Anterior cingulate cortex (tissue), 58 donors: ENCODE measurements around the gene TAF6.
A peak's percentile ranks its signal among the peaks of the same experiment; 100 is the strongest.

Experiments used
- DNase-seq, 58 donors: peaks; one replicate each; lab custom pipeline; 2025; lab: John Stamatoyannopoulos, UW

TAF6 gene

DNA sequence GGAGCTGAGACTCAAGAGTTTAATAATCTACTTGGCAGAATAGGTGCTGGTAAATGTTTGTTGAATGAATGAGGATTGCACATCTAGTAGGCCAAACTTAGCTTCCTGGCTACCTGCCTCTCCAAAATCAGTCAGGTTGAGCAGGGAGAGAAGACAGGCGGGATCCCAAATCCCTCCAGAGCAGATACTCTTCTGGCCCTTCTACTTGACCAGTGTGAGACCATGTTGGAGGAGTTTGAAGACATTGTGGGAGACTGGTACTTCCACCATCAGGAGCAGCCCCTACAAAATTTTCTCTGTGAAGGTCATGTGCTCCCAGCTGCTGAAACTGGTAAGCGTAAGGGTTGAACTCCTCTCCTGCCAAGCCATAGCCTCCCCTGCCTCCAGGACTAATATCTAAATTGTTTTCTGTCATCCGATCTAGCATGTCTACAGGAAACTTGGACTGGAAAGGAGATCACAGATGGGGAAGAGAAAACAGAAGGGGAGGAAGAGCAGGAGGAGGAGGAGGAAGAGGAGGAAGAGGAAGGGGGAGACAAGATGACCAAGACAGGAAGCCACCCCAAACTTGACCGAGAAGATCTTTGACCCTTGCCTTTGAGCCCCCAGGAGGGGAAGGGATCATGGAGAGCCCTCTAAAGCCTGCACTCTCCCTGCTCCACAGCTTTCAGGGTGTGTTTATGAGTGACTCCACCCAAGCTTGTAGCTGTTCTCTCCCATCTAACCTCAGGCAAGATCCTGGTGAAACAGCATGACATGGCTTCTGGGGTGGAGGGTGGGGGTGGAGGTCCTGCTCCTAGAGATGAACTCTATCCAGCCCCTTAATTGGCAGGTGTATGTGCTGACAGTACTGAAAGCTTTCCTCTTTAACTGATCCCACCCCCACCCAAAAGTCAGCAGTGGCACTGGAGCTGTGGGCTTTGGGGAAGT is 5.4 kb upstream of the TAF6 start:
- DNase-seq = no peak

DNA sequence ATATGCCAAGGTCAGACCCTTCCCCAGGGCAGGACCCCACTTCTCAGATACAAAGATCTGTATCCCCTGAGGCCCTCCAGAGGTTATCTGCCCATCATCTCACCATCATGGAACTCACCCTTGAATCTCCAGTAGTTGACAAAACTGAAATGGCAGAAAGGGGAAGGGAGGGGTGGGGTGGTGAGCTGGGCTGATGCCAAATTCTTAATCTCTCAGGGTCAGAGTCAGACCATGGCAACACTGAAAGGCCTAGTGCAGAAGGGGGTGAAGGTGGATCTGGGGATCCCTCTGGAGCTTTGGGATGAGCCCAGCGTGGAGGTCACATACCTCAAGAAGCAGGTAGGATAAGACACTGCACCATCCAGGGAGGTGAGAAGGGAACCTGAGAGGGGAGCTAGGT is 3.4 kb upstream of the TAF6 start:
- DNase-seq = no peak

DNA sequence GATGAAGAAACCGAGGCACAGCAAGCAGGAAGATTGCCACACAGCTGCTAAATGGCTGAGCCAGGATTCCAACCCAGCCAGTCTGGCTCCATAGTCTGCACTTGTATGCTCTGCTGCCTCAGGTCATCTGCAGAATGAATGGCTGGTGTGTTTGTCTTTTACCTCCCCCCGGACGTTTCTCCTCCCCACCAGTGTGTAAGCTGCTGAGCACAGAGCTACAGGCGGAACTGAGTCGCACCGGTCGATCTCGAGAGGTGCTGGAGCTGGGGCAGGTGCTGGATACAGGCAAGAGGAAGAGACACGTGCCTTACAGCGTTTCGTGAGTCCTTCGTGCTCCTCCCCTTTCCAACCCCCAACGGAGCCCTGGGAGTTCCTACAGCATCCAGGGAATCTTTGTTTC is 2.9 kb upstream of the TAF6 start:
- no peak for DNase-seq

DNA sequence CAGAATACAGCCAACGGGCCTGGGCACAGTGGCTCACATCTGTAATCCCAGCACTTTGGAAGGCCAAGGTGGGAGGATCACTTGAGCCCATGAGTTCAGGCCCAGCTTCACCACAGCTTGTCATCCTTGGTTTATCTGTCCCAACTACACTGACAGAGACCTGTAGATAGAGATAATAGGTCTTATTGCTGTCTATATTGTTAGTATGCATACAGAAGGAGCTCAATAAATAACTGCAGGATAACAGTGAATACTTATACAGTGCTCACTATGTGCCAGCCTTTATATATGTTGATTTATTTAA is 1.5 kb upstream of the TAF6 start:
- no peak for DNase-seq

DNA sequence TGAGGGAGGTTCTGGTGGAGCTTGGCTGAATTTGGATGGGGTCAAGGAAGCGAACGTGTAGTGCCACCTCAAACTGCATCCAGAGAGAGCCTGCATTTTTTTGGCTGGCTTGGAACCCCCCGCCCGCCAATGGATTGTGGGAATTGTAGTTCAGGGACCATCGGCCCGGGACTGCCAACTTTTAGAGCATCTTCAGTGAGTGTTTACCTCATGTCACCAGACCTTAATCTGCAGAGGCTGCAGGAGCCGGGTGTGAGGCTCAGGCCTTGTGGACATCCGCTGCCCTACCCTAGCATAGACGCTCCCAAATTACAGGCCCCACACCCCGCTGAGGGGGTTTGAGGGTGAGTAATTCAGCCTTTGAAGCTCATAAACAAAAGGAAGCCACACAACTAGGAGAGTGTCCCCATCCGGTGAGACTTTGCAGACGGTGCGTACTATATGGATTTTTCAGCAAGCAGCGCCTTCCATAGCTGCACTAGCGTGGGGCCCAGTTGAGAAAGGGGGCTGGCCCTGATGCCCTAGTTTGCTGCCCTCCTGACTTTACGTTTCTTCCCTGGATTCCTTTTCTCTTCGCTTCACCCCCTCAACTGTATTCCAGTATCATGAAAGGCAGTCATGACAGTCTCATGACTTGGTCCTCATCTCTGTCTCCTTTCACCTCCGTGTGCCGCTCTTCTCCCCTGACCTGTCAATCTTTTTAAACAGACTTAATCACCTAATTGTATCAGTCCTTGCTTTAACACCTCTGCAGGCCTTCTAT is 993 bp upstream of the TAF6 start:
- DNase-seq = peak in 55 of 58 donors; percentile 50 to 88 (median 74)

DNA sequence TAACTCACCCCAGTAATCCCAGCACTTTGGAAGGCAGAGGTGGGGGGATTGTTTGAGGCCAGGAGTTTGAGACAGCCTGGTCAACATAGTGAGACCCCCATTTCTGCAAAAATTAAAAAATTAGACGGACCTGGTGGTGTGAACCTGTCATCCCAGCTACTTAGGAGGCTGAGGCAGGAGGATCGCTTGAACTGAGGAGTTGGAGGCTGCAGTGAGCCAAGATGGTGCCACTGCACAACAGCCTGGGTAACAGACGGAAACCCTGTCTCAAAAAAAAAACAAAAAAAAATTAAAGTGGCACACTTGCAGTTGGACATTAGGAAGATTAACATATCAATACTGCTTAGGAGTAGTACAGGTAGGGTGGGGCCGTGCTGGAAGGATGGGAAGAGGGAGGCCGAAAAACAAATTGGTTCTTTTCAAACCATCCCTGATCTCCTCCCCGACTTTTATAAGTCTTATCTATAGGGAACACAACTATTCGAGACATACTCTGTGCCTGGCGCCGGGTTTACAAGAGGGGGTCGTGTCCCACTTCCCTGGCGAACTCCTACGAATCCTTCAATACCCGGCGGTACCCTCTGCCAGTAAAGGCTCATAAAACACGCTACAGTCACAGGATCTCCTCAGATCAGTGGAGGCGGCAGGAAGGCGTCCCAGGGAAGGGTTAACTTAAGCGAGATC is 628 bp downstream of the TAF6 start:
- no peak for DNase-seq

DNA sequence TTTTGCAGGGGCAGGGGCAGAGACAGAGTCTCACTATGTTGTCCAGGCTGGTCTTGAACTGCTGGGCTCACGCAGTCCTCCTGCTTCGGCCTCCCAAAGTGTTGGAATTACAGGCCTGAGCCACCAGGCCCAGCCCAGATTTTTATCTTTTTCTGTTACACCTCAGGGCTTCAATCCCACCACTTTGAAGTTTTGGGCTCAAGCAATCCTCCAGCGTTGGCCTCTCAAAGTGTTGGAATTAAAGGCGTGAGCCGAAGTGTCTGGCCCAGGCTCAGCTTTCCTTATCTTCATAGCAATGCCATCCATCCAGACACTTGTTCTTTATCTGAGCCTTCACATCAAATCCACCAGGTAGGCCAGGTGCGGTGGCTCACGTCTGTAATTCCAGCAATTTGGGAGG is 4.1 kb downstream of the TAF6 start:
- no peak for DNase-seq

DNA sequence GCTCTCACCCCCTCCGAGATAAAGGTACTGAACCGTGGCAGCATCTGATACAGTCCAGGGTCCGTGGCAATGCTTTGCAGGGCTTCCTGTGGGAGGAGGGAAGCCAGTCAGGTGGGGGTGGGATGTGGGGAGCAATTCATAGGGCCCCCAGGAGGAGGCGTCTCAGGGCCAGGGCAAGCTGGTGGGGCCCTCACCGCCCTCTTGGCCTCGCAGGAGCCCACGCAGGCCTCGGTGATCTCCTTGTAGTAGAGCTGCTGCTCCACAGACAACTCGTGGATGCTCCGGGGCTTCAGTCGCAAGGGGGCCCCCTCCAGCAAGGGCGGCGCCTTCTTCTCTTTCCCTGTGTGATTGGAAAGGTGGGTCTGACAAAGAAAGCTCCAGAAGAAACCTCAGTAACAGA is 7.2 kb downstream of the TAF6 start:
- DNase-seq = no peak

DNA sequence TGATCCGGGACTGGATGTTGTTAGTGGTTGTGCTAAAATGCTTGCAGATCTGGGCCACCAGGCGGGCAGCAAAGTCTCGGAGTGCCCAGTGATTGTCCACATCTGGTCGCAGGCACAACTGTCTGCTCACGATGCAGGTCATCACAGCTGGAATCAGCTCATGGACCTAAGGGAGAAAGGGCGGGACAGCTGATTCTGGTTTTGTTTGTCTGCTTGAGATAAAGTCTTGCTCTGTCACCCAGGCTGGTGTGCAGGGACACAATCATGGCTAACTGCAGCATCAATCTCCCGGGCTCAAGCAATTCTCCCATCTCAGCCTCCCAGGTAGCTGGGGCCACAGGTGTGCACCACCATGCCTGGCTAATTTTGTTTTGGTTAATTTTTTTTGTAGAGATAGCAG is 8.0 kb downstream of the TAF6 start:
- DNase-seq = no peak

DNA sequence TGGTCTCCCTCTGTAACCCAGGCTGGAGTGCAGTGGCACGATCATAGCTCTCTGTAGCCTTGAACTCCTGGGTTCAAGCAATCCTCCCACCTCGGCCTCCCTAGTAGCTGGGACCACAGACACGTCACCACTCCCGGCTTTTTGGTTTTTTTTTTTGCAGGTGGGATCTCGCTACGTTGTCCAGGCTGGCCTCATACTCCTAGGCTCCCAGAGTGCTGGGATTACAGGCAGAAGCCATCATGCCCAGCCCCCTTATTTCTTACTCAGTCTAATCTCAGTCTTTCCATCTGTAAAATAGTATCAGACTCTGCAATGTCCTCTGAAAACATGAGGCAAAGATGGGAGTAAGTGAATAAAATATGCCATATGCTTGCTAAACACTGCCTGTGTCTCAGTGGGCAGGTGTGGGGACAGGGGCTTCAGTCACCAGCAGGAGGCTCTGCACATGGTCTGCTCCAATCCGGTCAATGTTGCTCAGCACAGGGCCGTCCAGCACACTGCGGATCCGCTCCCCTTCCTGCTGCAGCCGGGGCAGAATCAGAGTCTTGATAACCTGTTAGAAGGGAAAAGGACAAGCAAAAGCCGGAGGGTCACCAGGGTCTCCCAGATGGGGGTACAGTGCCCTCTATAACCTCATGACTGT is 9.5 kb downstream of the TAF6 start:
- no peak for DNase-seq

DNA sequence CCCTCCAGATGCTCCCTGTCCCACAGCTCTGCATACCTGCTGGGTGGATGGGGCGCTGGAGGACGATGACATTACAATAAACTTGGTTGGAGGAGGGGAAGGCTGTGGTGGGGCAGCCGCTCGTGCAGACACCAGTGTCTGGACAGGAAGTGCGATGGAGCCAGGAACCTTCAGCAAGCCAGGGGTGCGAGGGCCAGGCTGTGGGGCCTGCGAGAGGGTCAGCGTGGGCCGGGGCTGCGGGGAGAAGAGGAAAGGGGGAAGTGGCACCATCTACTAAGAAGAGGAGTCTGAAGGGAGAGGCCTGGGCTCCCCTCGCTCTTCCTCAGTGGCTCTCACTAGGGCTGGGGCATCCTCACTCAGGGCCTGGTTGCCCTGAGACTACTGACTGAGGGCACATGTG is 11.3 kb downstream of the TAF6 start:
- DNase-seq = no peak

DNA sequence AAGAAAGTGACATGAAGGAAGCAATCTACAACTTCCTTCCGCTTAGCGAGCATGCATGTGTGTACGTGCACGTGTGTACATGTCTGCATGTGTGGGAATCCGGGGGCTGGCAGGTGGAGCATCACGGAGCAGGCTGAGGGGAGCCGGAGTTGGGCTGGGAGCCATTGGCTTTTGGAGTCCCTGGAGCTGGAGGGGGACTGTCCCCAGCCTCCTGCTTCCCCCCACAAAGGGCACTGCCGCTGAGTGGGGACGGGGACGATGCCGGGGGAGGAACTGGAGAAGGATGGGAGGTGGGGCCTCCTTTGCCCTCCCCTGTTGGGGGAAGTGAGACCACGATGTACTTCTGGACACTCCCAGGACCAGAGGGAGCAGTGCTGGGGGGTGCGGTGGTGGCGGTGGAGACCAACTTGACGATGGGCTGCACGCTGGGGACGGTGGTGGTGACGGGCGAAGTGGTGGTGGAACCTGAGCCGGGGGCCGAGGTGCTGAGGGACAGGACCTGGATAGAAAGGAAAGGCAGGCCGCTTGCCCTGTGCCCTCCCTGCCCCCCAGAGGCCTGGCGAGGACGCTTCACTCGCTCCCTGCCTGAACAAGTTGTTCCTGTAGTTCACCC is 11.9 kb downstream of the TAF6 start:
- DNase-seq = peak in 3 of 58 donors; percentile 9 to 10 (median 10)

DNA sequence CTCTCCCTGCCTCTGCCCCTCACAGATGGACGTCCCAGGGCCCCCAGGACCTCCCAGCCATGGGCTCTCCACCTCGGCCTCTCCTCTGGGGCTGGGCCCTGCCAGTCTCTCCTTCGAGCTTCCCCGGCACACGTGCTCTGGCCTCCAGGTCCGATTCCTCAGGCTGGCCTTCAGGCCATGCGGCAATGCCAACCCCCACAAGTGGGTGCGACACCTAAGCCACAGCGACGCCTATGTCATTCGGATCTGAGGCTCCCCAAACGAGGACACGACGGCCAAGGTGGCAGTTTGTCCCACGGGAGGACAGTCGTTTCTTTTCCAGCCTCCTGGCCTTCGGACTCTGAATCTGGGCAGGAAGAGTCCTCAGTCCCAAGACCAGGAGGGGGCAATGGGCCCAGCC is 12.5 kb downstream of the TAF6 start:
- DNase-seq = no peak

DNA sequence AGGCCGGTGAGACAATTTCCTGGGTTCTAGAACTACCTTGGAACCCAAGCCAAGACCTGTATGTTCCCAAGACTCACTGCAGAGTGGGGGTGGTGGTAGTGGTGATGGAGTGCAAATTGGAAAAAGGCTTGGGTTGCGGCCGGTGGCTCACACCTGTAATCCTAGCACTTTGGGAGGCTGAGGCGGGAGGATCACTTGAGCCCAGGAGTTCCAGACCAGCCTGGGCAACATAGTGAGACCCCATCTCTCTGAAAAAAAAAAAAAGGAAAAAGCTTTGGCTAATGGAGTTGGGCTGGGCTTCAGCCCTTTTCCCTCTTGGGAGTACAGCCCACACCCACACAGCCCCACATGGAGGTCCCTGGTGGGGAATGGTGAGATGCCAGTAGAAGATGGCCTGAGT is 13.6 kb downstream of the TAF6 start:
- DNase-seq = no peak

DNA sequence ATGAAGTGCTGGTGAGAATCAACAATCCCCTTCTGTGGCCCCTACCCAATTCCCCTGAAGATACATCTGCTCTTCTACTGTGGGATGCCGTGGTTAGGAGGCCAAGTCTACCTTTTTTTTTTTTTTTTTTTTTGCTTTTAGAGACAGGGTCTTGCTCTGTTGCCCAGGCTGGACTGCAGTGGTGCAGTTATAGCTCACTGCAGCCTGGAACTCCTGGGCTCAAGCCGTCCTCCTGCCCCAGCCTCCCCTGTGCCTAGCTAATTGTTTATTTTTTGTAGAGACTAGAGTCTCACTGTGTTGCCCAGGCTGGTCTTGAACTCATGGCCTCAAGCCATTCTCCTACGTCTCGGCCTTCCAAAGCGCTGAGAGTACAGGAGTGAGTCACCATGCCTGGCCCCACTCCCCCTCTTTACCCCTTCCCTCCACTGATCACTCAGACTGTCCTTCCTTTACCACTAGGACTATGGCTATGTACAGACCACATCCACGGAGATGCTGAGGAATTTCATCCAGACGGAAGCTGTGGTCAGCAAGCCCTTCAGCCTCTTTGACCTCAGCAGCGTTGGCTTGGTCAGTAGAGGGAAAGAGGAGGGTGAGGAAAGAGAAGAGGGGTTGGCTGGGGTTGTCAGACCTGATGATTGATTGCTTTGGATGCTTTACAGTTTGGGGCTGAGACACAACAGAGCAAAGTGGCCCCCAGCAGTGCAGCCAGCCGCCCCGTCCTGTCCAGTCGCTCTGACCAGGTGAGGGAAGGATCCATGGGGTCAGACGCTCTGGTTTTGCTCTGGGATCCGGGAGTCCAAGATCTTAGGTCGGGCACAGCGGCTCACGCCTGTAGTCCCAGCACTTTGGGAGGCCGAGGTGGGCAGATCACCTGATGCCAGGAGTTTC is 16.0 kb downstream of the TAF6 start:
- no peak for DNase-seq

DNA sequence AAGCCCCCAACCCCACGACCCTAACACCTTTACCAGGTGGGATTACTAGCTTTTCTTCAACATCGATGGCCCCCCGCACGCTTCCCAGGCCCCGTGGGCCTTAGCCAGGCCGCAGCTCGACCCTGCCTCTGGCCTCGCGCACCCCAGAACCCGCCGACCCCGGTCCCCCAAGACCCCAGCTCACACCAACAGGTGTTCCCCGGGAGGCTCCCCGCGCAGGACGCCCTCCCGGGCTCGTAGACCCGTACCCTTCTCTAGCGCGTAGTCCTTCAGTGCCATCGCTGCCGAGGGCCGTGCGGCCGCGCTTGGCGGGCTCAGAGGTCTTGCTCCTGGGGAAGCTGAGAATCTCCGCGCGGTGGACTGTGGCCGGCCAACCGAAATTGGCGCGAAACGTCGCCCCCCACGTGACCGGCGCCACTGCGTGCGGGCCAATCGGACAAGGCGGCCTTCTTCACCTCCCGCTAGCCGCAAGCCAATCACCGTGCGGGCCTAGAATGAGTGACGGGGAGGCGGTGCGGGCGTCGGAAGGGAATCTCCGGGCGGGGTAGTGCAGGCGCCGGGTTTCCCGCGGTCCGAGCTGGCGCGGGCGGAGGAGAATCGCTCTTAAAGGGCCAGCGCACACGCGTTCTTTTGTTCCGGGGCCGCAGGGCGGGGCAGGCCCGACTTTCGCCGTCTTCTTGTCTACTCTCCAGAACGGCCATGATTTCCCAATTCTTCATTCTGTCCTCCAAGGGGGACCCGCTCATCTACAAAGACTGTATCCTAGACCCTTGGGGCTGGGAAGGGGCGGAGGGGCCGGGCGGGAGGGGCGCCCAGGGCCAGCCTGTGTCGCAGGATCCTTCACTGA is 17.9 kb downstream of the TAF6 start, which contains the start of the genes AP4M1 and MCM7:
AP4M1 (plus strand) TSS at position 628 of the 847 bp plus-strand sequence; CDS start at position 700, 72 bp downstream.
MCM7 (minus strand) TSS at position 382 of the 847 bp plus-strand sequence; CDS start at position 279, 103 bp downstream.
- DNase-seq = peak; percentile 85 to 100 (median 98)

DNA sequence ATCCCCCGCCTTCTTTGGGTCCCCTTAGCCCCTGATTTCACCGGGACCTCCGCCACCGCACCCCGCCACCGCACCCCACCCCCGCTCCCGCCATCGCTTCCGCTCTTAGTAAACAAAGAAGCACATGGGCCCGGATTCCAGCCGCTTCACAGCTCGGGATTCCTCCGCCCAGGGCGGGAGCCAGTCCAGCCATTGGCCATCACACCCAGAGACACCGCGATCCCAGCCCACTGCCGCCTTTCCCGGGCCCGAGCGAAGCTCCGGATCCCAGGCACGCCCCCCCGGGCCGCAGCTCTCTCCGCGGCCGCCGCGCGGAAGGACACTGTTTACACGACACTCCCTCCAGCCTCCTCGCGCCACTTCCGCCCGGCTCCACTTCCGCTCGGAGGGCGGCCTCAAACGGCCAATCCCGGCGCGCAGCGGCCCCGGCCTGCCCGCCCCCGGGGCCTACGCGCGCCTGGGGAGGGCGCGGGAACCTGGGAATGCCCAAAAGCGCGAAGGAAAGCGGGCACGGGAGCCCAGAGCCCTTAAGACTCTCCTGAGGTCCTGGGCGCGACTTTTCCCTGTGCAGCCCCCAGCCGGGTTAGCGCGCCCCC is 18.6 kb downstream of the TAF6 start:
- peak; percentile 49 to 93 (median 86) for DNase-seq

DNA sequence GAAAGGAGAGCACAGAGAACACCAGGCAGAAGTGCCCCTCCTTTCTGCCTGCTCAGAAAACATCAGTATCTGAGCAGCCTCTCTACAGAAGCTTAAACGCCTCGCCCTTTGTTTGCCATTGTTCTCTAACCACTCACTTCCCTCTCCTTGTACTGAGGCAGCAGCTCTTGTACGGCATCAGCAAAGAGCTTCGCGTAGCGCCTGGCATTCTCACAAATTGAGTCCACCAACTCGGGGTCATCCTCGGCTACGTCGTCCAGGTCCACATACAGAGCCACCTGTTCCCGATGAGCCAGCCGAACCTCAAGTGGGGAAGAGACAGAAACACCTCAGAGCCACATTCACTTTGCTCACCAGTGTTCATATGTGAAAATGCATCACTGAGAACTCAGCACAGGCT is 19.7 kb downstream of the TAF6 start:
- DNase-seq = no peak
